Measurements from ENCODE around the gene ZMYND12.

The ZMYND12 gene

DNA sequence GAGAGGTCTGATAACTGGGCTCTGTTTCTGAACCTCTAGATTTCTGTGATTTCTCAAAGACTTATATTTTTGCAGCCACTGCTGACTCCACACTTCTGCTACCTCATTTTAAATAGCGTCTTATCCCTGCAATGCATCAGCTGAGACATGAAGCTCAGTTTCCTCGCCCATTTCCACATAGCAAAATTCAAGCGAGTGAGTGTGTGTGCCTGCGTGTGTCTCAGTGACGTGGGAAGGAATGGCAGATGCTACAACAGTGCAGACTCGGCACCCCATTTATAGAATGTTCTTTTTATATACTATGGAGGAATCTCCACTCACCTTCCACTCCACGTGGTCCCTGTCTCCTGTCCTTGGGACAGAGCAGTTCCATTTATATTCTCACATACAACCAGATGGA, 35.7 kb downstream of the ZMYND12 start:
- ATAC-seq (ENCODE audit: low read depth) = no peak
- no peak overlapping the region for H3K4me3 ChIP-seq (ENCODE audit: severe bottlenecking)
- H3K4me1 ChIP-seq (ENCODE audit: insufficient read depth, poor library complexity, severe bottlenecking) = peaks cover 4% of the 10 kb centered on the region
- no peaks in the 10 kb centered on the region for H3K9me3 ChIP-seq (ENCODE audit: severe bottlenecking)
- no peak overlapping the region for H3K27ac ChIP-seq (ENCODE audit: poor library complexity, severe bottlenecking)
- no peaks in the 10 kb centered on the region for H3K27me3 ChIP-seq (ENCODE audit: insufficient read depth, poor library complexity, severe bottlenecking)
- DNase-seq (ENCODE audit: low spot score) = no peak
- TF ChIP-seq, protein P1, sequence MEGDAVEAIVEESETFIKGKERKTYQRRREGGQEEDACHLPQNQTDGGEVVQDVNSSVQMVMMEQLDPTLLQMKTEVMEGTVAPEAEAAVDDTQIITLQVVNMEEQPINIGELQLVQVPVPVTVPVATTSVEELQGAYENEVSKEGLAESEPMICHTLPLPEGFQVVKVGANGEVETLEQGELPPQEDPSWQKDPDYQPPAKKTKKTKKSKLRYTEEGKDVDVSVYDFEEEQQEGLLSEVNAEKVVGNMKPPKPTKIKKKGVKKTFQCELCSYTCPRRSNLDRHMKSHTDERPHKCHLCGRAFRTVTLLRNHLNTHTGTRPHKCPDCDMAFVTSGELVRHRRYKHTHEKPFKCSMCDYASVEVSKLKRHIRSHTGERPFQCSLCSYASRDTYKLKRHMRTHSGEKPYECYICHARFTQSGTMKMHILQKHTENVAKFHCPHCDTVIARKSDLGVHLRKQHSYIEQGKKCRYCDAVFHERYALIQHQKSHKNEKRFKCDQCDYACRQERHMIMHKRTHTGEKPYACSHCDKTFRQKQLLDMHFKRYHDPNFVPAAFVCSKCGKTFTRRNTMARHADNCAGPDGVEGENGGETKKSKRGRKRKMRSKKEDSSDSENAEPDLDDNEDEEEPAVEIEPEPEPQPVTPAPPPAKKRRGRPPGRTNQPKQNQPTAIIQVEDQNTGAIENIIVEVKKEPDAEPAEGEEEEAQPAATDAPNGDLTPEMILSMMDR (IDR thresholded peaks at IDR 0.05; ENCODE audit: poor library complexity, severe bottlenecking) = no peak
- H3K36me3 ChIP-seq (ENCODE audit: low read depth) = no peaks in the 10 kb centered on the region

DNA sequence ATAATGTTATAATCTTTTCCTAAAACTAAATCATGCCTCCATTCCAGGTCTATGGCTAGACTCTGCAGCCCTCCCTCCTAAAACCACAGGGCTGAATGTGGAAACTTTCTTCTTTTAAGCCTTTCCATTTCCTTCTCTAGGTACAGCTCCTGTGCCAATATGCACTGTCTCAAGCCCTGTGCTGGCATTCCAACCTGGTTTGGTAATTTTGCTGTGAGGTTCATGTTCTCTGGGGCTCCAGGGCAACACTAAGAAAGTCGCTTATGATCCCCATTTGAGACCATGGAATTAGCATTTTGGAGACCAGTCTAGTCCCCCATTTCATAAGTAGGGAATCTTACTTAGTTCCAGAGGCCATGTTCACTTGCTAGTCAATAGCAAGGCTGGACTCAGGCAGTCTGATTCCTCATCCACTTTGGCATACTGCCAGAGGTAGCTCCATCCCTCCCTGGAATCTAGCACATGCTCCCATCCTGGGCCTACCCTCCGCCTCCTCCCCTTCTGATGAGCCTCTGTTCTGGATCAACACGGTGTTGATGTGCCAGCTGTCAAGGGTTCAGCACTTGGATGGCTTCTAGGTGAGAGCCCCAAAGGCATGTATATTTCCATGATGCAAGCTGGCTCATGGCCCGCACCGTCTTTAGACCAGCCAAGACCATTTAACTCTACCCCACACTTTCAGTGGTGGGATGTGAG, 36.5 kb downstream of the ZMYND12 start:
- TF ChIP-seq, protein P1 (IDR thresholded peaks at IDR 0.05; ENCODE audit: poor library complexity, severe bottlenecking) = no peak
- DNase-seq (ENCODE audit: low spot score) (no peak), ATAC-seq (ENCODE audit: low read depth) (no peak)
- Histone ChIP-seq H3K4me3 (ENCODE audit: severe bottlenecking) (no peak overlapping the region), H3K27me3 (ENCODE audit: insufficient read depth, poor library complexity, severe bottlenecking) (no peaks in the 10 kb centered on the region), H3K36me3 (ENCODE audit: low read depth) (no peaks in the 10 kb centered on the region), H3K27ac (ENCODE audit: poor library complexity, severe bottlenecking) (no peak overlapping the region), H3K4me1 (ENCODE audit: insufficient read depth, poor library complexity, severe bottlenecking) (peaks cover 4% of the 10 kb centered on the region), H3K9me3 (ENCODE audit: severe bottlenecking) (no peaks in the 10 kb centered on the region)

DNA sequence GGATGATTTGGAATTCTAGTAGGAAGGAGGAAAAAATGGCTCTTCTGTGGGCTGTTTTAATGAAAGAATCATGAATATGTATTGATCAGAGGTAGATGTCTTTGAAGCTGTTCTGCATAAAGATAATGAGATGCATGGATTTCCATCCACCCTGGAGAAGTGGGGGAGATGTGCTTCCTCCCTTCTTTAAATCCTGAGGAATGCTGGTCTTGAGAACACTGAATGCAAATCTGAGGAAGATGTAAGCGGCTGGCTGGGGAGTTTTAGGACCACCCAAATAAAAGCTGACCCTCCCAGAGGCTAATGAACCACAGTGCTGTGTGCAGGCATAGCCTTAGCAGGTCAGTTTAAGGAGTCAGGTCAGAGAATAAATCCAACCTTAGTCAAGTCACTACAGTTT, 37.3 kb downstream of the ZMYND12 start:
- Histone ChIP-seq H3K36me3 (ENCODE audit: low read depth) (no peaks in the 10 kb centered on the region), H3K27me3 (ENCODE audit: insufficient read depth, poor library complexity, severe bottlenecking) (no peaks in the 10 kb centered on the region), H3K4me1 (ENCODE audit: insufficient read depth, poor library complexity, severe bottlenecking) (peaks cover 4% of the 10 kb centered on the region), H3K9me3 (ENCODE audit: severe bottlenecking) (no peaks in the 10 kb centered on the region), H3K27ac (ENCODE audit: poor library complexity, severe bottlenecking) (no peak overlapping the region), H3K4me3 (ENCODE audit: severe bottlenecking) (no peak overlapping the region)
- TF ChIP-seq, protein P1 (IDR thresholded peaks at IDR 0.05; ENCODE audit: poor library complexity, severe bottlenecking) = no peak
- DNase-seq (ENCODE audit: low spot score) = no peak
- no peak for ATAC-seq (ENCODE audit: low read depth)

DNA sequence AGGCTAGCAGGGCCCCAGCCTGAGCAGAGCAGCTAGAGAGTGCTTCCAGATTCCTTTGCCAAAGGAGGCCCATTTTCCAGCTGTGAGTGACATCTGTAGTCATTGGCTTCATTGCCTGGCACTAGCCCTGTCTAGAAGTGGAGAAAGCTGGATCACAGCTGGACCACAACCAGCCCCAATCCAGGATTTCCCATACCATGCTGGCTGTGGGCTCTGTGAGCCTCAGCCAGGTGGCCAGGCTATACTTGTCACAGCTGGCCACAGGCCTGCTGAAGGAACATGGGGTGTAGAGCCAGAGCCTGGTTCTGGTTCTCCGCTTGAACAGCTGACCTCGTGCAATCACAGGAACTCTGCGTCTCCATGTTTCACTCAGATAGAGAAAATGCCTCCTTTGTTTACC, 38.7 kb downstream of the ZMYND12 start:
- no peak overlapping the region for H3K4me3 ChIP-seq (ENCODE audit: severe bottlenecking)
- H3K4me1 ChIP-seq (ENCODE audit: insufficient read depth, poor library complexity, severe bottlenecking) = peaks cover 4% of the 10 kb centered on the region
- no peaks in the 10 kb centered on the region for H3K9me3 ChIP-seq (ENCODE audit: severe bottlenecking)
- H3K27ac ChIP-seq (ENCODE audit: poor library complexity, severe bottlenecking) = no peak overlapping the region
- DNase-seq (ENCODE audit: low spot score) (no peak), ATAC-seq (ENCODE audit: low read depth) (no peak)
- no peaks in the 10 kb centered on the region for H3K27me3 ChIP-seq (ENCODE audit: insufficient read depth, poor library complexity, severe bottlenecking)
- H3K36me3 ChIP-seq (ENCODE audit: low read depth) = no peaks in the 10 kb centered on the region
- TF ChIP-seq, protein P1 (IDR thresholded peaks at IDR 0.05; ENCODE audit: poor library complexity, severe bottlenecking) = no peak
